ENCODE data around the gene NTF3.

DNA sequence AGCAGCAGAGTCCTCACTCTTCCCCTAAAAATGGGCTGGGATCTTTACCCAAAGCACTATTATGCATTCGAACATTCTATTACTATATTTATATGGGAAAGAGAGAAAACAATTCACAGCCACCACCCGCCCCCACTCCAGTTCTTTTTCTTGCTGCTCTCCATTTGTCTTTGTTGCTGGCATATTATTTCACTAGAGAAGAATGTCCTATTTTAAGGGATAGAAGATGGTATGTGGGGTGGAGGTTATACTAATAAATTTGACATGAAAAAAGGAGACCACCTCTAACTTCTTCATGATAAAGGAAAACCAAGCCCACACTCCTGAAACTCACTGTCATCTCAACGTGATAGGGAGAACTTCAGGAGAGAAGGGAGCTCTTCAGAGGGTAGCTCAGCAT is 28.5 kb upstream of the NTF3 start:
- TF ChIP-seq CTCF (IDR thresholded peaks at IDR 0.05) (no peak), ZFX (IDR thresholded peaks at IDR 0.05; ENCODE audit: borderline replicate concordance) (no peak)

All from 22Rv1 (cell line).